K562 treated with DMSO at 1 percent for 48 hours (cell line): ENCODE data around the gene HAUS8. TPM values are rescaled to one million over a fixed set of nuclear protein-coding genes. Genes with fewer than 3 reads are reported as not detected.

Experiments used
- total RNA-seq: library from RNA; unstranded; fragments of 300-600 nt; gene quantifications from 2 replicates; pipeline ENCODE4 v1.2.3, GENCODE V29; 2022; ENCODE audit warnings: low replicate concordance; ENCODE audit errors: extremely low read depth

Gene HAUS8, protein sequence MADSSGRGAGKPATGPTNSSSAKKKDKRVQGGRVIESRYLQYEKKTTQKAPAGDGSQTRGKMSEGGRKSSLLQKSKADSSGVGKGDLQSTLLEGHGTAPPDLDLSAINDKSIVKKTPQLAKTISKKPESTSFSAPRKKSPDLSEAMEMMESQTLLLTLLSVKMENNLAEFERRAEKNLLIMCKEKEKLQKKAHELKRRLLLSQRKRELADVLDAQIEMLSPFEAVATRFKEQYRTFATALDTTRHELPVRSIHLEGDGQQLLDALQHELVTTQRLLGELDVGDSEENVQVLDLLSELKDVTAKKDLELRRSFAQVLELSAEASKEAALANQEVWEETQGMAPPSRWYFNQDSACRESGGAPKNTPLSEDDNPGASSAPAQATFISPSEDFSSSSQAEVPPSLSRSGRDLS
- total RNA-seq: not detected in 2 replicates

DNA sequence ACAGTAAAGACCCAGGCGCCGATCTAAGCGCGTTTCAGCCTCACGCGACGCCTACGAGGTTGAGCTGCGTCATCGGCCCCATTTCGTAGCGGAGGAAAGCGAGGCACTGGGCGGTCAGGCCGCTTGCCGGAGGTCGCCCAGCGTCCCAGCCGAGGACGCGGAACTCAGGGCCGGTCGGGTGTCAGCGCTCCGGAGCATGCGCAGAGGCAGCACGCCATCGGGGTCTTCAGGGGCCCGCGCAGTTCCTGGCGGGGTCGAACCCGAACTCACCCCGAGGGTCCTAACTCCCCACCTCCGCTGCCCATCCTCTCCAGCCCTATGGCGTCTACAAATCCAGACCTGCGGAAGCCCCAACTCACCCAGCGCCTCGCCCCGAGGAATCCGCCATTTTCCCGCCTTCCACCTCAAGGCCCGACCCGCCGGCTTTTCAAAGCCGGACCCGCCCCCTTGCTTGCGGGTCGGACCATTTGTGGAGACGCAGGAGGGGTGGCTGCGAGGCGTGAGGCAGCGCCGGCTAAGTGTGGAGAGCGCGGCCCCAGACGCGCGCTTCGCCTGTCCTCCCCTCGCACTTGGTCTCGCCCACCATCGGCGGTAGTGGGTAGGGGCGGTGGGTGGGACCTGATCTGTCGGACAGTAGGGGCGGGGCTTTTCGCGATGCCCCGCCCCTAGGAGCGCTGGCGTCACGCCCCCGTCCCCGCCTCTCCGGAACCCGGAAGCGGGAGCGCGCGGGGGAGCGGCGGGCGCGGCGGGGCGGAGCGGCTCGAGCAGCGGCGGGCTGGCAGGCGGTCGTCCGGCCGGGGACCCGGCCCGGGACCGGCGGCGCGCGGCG, at the start of gene HAUS8, which contains the start of gene MYO9B:
HAUS8 (minus strand) TSS at position 418 of the 829 bp plus-strand sequence; CDS start at position 388, 30 bp downstream.
MYO9B (plus strand) TSS at position 743 of the 829 bp plus-strand sequence. CDS start 25,941 bp downstream, outside the sequence.

GRCh38 chr19:17026706-17027534, 48.3 kb downstream of the HAUS8 start, which contains the start of gene CPAMD8:
TSS of gene CPAMD8 (minus strand) at chr19:17026810. CDS start at chr19:17026642, 168 bp downstream.

Other genes starting within 250 kb of the HAUS8 start
- not detected in 2 replicates for gene SIN3B, start 246.1 kb downstream of the HAUS8 start, total RNA-seq
- gene F2RL3, start 186.5 kb downstream of the HAUS8 start, total RNA-seq: not detected in 2 replicates
- gene CPAMD8, start 48.6 kb downstream of the HAUS8 start, total RNA-seq: not detected in 2 replicates
- gene MYO9B, start 325 bp upstream of the HAUS8 start, total RNA-seq: 416 TPM in 1 of 2 replicates, not detected in the other
- gene USE1, start 139.9 kb upstream of the HAUS8 start, total RNA-seq: not detected in 2 replicates
- not detected in 2 replicates for gene OCEL1, start 150.8 kb upstream of the HAUS8 start, total RNA-seq
- 322 TPM in 1 of 2 replicates, not detected in the other for gene NR2F6, start 170.5 kb upstream of the HAUS8 start, total RNA-seq
- gene USHBP1, start 189.3 kb upstream of the HAUS8 start, total RNA-seq: not detected in 2 replicates
- gene BABAM1, start 192.0 kb upstream of the HAUS8 start, total RNA-seq: not detected in 2 replicates
- gene ANKLE1, start 206.4 kb upstream of the HAUS8 start, total RNA-seq: not detected in 2 replicates
- not detected in 2 replicates for gene ABHD8, start 228.0 kb upstream of the HAUS8 start, total RNA-seq
- not detected in 2 replicates for gene MRPL34, start 230.4 kb upstream of the HAUS8 start, total RNA-seq
- gene DDA1, start 234.1 kb upstream of the HAUS8 start, total RNA-seq: 453 TPM in 1 of 2 replicates, not detected in the other